Measurements from ENCODE around the gene ANKRD17.

The ANKRD17 gene

DNA sequence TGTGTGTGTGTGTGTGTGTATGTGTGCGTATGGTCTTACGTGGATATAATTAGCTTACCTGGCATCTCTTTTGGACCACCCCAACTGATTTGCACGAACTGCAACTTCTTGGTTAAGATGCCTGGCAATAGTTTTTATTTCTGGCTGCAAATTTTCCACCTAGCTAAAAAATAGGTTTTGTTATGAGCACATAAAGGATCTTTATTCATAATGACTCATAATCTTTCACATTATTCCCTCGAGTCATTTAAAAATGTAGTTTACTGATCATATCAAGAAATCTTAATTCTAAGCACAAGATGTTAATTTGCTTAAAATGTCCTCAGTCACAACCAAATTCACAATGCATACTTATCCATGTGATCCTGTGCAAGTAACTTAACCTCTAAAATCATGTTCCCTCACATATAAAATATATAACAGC, 190.6 kb downstream of the ANKRD17 start:
- no peaks in the 10 kb centered on the region; the same call in 1 of the 2 replicates for H3K79me2 ChIP-seq (ENCODE audit: insufficient read depth, low read depth)
- peak overlapping the region; percentile 96 for H3K9ac ChIP-seq
- no peaks in the 10 kb centered on the region for H3K27me3 ChIP-seq (ENCODE audit: insufficient read depth, low read depth)
- no peaks in the 10 kb centered on the region for H4K20me1 ChIP-seq (ENCODE audit: insufficient read depth)
- peaks cover 57% of the 10 kb centered on the region for H3K4me1 ChIP-seq (ENCODE audit: low read depth, poor library complexity, severe bottlenecking)
- H2AFZ ChIP-seq (ENCODE audit: low read depth): peak overlapping the region; percentile 59
- TF ChIP-seq, protein P1, sequence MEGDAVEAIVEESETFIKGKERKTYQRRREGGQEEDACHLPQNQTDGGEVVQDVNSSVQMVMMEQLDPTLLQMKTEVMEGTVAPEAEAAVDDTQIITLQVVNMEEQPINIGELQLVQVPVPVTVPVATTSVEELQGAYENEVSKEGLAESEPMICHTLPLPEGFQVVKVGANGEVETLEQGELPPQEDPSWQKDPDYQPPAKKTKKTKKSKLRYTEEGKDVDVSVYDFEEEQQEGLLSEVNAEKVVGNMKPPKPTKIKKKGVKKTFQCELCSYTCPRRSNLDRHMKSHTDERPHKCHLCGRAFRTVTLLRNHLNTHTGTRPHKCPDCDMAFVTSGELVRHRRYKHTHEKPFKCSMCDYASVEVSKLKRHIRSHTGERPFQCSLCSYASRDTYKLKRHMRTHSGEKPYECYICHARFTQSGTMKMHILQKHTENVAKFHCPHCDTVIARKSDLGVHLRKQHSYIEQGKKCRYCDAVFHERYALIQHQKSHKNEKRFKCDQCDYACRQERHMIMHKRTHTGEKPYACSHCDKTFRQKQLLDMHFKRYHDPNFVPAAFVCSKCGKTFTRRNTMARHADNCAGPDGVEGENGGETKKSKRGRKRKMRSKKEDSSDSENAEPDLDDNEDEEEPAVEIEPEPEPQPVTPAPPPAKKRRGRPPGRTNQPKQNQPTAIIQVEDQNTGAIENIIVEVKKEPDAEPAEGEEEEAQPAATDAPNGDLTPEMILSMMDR (conservative IDR thresholded peaks at IDR 0.05; ENCODE audit: low read depth, low read length): no peak
- peak overlapping the region; percentile 4 for H3K4me3 ChIP-seq (IDR thresholded peaks at IDR 0.05; ENCODE audit: insufficient read depth, low read depth, low read length)
- no peaks in the 10 kb centered on the region for H3K36me3 ChIP-seq (ENCODE audit: insufficient read depth)
- peak overlapping the region; percentile 98 for H3K4me2 ChIP-seq
- H3K27ac ChIP-seq: peak overlapping the region; percentile 98

DNA sequence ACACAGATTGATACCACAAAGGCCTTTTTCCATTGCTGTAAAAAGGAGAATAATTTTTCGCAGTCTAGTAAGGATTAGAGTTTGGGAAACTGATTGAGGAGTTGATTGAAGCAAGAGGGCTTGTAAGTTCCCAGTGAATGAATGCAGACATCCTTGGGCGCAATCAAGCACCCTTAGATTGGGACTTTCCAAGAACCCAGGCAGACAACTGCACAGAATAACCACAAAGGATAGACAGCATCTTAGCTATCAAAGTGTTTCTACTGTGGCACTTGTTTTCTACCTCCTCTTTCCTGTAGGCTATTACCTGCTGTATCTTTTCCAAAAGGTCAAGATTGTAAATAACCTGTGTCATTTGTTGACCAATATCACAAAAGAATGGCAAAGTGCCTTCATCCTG, 191.7 kb downstream of the ANKRD17 start:
- Histone ChIP-seq H3K79me2 (ENCODE audit: insufficient read depth, low read depth) (no peaks in the 10 kb centered on the region; the same call in 1 of the 2 replicates), H3K27me3 (ENCODE audit: insufficient read depth, low read depth) (no peaks in the 10 kb centered on the region), H2AFZ (ENCODE audit: low read depth) (no peak overlapping the region), H3K36me3 (ENCODE audit: insufficient read depth) (no peaks in the 10 kb centered on the region), H3K9ac (peak overlapping the region; percentile 22; the same call in 1 of the 2 replicates), H4K20me1 (ENCODE audit: insufficient read depth) (no peaks in the 10 kb centered on the region), H3K4me3 (IDR thresholded peaks at IDR 0.05; ENCODE audit: insufficient read depth, low read depth, low read length) (no peak overlapping the region), H3K4me1 (ENCODE audit: low read depth, poor library complexity, severe bottlenecking) (peaks cover 46% of the 10 kb centered on the region), H3K4me2 (peak overlapping the region; percentile 69), H3K27ac (peak overlapping the region; percentile 56)
- TF ChIP-seq, protein P1 (conservative IDR thresholded peaks at IDR 0.05; ENCODE audit: low read depth, low read length): no peak

DNA sequence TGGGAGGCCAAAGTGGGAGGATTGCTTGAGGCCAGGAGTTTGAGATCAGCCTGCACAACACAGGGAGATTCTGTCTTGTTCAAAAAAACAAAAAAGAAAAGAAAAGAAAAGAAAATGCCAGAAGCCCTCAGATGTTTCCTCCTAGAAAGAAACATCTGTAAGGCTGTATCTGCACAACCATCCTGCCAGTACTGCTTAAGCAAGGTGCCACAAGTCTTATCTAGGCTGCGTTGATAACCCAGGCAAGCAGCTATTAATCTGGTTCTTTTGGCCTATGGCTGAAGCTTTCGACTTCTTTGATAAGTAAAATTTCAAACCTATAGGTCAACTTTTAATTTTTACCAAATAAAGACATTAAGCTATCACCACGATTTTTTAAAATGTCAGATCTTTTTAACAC, 192.2 kb downstream of the ANKRD17 start:
- H3K79me2 ChIP-seq (ENCODE audit: insufficient read depth, low read depth): no peaks in the 10 kb centered on the region; the same call in 1 of the 2 replicates
- no peak overlapping the region for H3K4me3 ChIP-seq (IDR thresholded peaks at IDR 0.05; ENCODE audit: insufficient read depth, low read depth, low read length)
- peak overlapping the region; percentile 56 for H3K27ac ChIP-seq
- H2AFZ ChIP-seq (ENCODE audit: low read depth): no peak overlapping the region
- peak overlapping the region; percentile 69 for H3K4me2 ChIP-seq
- peaks cover 41% of the 10 kb centered on the region for H3K4me1 ChIP-seq (ENCODE audit: low read depth, poor library complexity, severe bottlenecking)
- TF ChIP-seq, protein P1 (conservative IDR thresholded peaks at IDR 0.05; ENCODE audit: low read depth, low read length): no peak
- H4K20me1 ChIP-seq (ENCODE audit: insufficient read depth): no peaks in the 10 kb centered on the region
- no peaks in the 10 kb centered on the region for H3K36me3 ChIP-seq (ENCODE audit: insufficient read depth)
- H3K9ac ChIP-seq: no peak overlapping the region; the same call in 1 of the 2 replicates
- no peaks in the 10 kb centered on the region for H3K27me3 ChIP-seq (ENCODE audit: insufficient read depth, low read depth)

DNA sequence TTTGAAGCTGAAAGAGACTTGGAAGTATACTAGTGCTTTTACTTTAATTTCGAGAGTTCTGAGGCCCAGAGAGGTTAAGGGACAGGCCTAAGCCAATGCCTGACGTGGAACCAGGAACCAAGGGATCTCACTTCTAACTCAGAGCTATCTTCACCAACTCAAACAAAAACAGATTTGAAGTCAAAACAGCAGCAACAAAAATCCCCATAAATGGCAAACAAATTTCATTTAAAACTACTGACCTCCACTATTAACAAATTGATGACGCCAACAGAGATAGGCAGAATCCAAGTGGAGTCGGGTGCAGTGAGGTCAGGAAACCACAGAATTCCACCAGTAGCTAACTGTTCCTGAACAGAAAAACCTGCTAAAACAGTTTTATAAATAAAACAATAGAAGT, 194.1 kb downstream of the ANKRD17 start:
- no peaks in the 10 kb centered on the region; the same call in 1 of the 2 replicates for H3K79me2 ChIP-seq (ENCODE audit: insufficient read depth, low read depth)
- peaks cover 25% of the 10 kb centered on the region for H3K4me1 ChIP-seq (ENCODE audit: low read depth, poor library complexity, severe bottlenecking)
- no peak overlapping the region for H3K27ac ChIP-seq
- no peak overlapping the region for H3K4me2 ChIP-seq
- H4K20me1 ChIP-seq (ENCODE audit: insufficient read depth): no peaks in the 10 kb centered on the region
- TF ChIP-seq, protein P1 (conservative IDR thresholded peaks at IDR 0.05; ENCODE audit: low read depth, low read length): no peak
- H3K4me3 ChIP-seq (IDR thresholded peaks at IDR 0.05; ENCODE audit: insufficient read depth, low read depth, low read length): no peak overlapping the region
- H3K36me3 ChIP-seq (ENCODE audit: insufficient read depth): no peaks in the 10 kb centered on the region
- H2AFZ ChIP-seq (ENCODE audit: low read depth): no peak overlapping the region
- no peak overlapping the region for H3K9ac ChIP-seq
- H3K27me3 ChIP-seq (ENCODE audit: insufficient read depth, low read depth): no peaks in the 10 kb centered on the region

Data from KMS-11 (cell line).